SW480 (cell line): ENCODE measurements around the gene TRIAP1.

Experiments
- DNase-seq: peaks from one replicate; pipeline ENCODE4 v3.0.0-alpha.2; 2016; ENCODE audit warnings: low spot score

The TRIAP1 gene

GRCh38 chr12:120429368-120429767 lies 16.8 kb downstream of the TRIAP1 start:
- no peak for DNase-seq

GRCh38 chr12:120428597-120429229 lies 17.5 kb downstream of the TRIAP1 start:
- no peak for DNase-seq

- no peak for DNase-seq
Measured at GRCh38 chr12:120425797-120426196, 20.4 kb downstream of the TRIAP1 start.

- DNase-seq = no peak
Measured at GRCh38 chr12:120422892-120423456, 23.2 kb downstream of the TRIAP1 start.

- no peak for DNase-seq
Measured at GRCh38 chr12:120421701-120422100, 24.5 kb downstream of the TRIAP1 start.

GRCh38 chr12:120417917-120418580 lies 28.1 kb downstream of the TRIAP1 start:
- DNase-seq = no peak

- DNase-seq = no peak
Measured at GRCh38 chr12:120416490-120417216, 29.5 kb downstream of the TRIAP1 start.

- DNase-seq = no peak
Measured at GRCh38 chr12:120413901-120414695, 32.1 kb downstream of the TRIAP1 start.

- no peak for DNase-seq
Measured at GRCh38 chr12:120412421-120412820, 33.8 kb downstream of the TRIAP1 start.

GRCh38 chr12:120408771-120409170 lies 37.4 kb downstream of the TRIAP1 start:
- no peak for DNase-seq

- no peak for DNase-seq
Measured at GRCh38 chr12:120406553-120406952, 39.6 kb downstream of the TRIAP1 start.

GRCh38 chr12:120406069-120406468 lies 40.1 kb downstream of the TRIAP1 start:
- DNase-seq = no peak

- DNase-seq = no peak
Measured at GRCh38 chr12:120404271-120404670, 41.9 kb downstream of the TRIAP1 start.

- DNase-seq = no peak
Measured at GRCh38 chr12:120403869-120404268, 42.3 kb downstream of the TRIAP1 start.

- no peak for DNase-seq
Measured at GRCh38 chr12:120402217-120402616, 44.0 kb downstream of the TRIAP1 start.

- DNase-seq = no peak
Measured at GRCh38 chr12:120399531-120399930, 46.7 kb downstream of the TRIAP1 start.

- DNase-seq = no peak
Measured at GRCh38 chr12:120397824-120398540, 48.2 kb downstream of the TRIAP1 start.

GRCh38 chr12:120394483-120395367 lies 51.5 kb downstream of the TRIAP1 start:
- DNase-seq = no peak
